Stimulated activated CD8-positive, alpha-beta memory T cell treated with anti-CD3 and anti-CD28 coated beads, Interleukin-7, amount 100 ng/mL, for 24 hours (primary cell): ENCODE results near the gene ZIC5.

Experiments used
- DNase-seq: peaks from one replicate; pipeline ENCODE4 v3.0.0-alpha.2; 2020; ENCODE audit warnings: low read depth

ZIC5 gene

GRCh38 chr13:99971576-99972189 is at the start of gene ZIC5:
ZIC5 (minus strand) TSS chr13:99971767; CDS start chr13:99971603, 164 bp downstream.
- no peak for DNase-seq

GRCh38 chr13:100019780-100020356 is 48.3 kb upstream of the ZIC5 start:
- DNase-seq = no peak

GRCh38 chr13:100014621-100015020 is 43.1 kb upstream of the ZIC5 start:
- DNase-seq = no peak

- no peak for DNase-seq
Measured at GRCh38 chr13:99998261-99998660, 26.7 kb upstream of the ZIC5 start.

GRCh38 chr13:99997702-99998214 is 26.2 kb upstream of the ZIC5 start:
- DNase-seq = no peak

- no peak for DNase-seq
Measured at GRCh38 chr13:99996381-99996973, 24.9 kb upstream of the ZIC5 start.

GRCh38 chr13:99995589-99996380 is 24.2 kb upstream of the ZIC5 start:
- no peak for DNase-seq

GRCh38 chr13:99995104-99995588 is 23.6 kb upstream of the ZIC5 start:
- no peak for DNase-seq

- DNase-seq = no peak
Measured at GRCh38 chr13:99994638-99995020, 23.1 kb upstream of the ZIC5 start.

GRCh38 chr13:99993660-99994637 is 22.4 kb upstream of the ZIC5 start:
- no peak for DNase-seq

- no peak for DNase-seq
Measured at GRCh38 chr13:99992949-99993351, 21.4 kb upstream of the ZIC5 start.

- no peak for DNase-seq
Measured at GRCh38 chr13:99991828-99992775, 20.5 kb upstream of the ZIC5 start.

GRCh38 chr13:99991013-99991827 is 19.7 kb upstream of the ZIC5 start:
- DNase-seq = no peak

- DNase-seq = no peak
Measured at GRCh38 chr13:99990126-99990977, 18.8 kb upstream of the ZIC5 start.

- DNase-seq = no peak
Measured at GRCh38 chr13:99989276-99990125, 17.9 kb upstream of the ZIC5 start.

- DNase-seq = no peak
Measured at GRCh38 chr13:99988529-99989275, 17.1 kb upstream of the ZIC5 start.
